CD4-positive, alpha-beta T cell treated with Interleukin-17A for 1 hour (primary cell): Measurements from ENCODE around the gene ERICH4.
"Not testable (repeated sequence)": the region's sequence is repeated elsewhere in the genome, so short reads cannot be mapped to it uniquely, and the experiment has no call there.

ENCODE experiments used
- DNase-seq: peaks from one replicate; pipeline ENCODE4 v3.0.0-alpha.2; 2020

ERICH4 gene

GRCh38 chr19:41442473-41443355, at the start of gene ERICH4:
Gene ERICH4 (plus strand): TSS chr19:41443156. CDS start chr19:41443170, 14 bp downstream.
- no peak for DNase-seq

GRCh38 chr19:41395355-41395754, 47.6 kb upstream of the ERICH4 start:
- no peak for DNase-seq

- peak; percentile 100 for DNase-seq
Observed at GRCh38 chr19:41397086-41398049, 45.6 kb upstream of the ERICH4 start, which contains the start of the genes BCKDHA and EXOSC5. Gene BCKDHA (plus strand): TSS chr19:41397818. CDS start chr19:41397828, 10 bp downstream. Gene EXOSC5 (minus strand): TSS chr19:41397359. CDS start chr19:41397328, 31 bp downstream.

GRCh38 chr19:41398050-41398418, 44.9 kb upstream of the ERICH4 start:
- no peak for DNase-seq

GRCh38 chr19:41398598-41398997, 44.4 kb upstream of the ERICH4 start:
- no peak for DNase-seq

GRCh38 chr19:41399091-41399490, 43.9 kb upstream of the ERICH4 start:
- DNase-seq: no peak

- no peak for DNase-seq
Observed at GRCh38 chr19:41399525-41399924, 43.4 kb upstream of the ERICH4 start.

GRCh38 chr19:41401483-41401882, 41.5 kb upstream of the ERICH4 start:
- no peak for DNase-seq

- DNase-seq: no peak
Observed at GRCh38 chr19:41402010-41402409, 40.9 kb upstream of the ERICH4 start.

GRCh38 chr19:41403181-41403970, 39.6 kb upstream of the ERICH4 start:
- DNase-seq: no peak

GRCh38 chr19:41405776-41406175, 37.2 kb upstream of the ERICH4 start:
- no peak for DNase-seq

- DNase-seq: no peak
Observed at GRCh38 chr19:41407271-41407670, 35.7 kb upstream of the ERICH4 start.

GRCh38 chr19:41408256-41408655, 34.7 kb upstream of the ERICH4 start:
- no peak for DNase-seq

GRCh38 chr19:41408846-41409245, 34.1 kb upstream of the ERICH4 start:
- DNase-seq: not testable (repeated sequence)

GRCh38 chr19:41409288-41409687, 33.7 kb upstream of the ERICH4 start:
- DNase-seq: no peak

- no peak for DNase-seq
Observed at GRCh38 chr19:41410336-41411054, 32.5 kb upstream of the ERICH4 start.

- DNase-seq: no peak
Observed at GRCh38 chr19:41411100-41411967, 31.6 kb upstream of the ERICH4 start.

GRCh38 chr19:41411968-41412265, 31.0 kb upstream of the ERICH4 start:
- no peak for DNase-seq

GRCh38 chr19:41412953-41413352, 30.0 kb upstream of the ERICH4 start:
- no peak for DNase-seq

- DNase-seq: no peak
Observed at GRCh38 chr19:41413947-41414346, 29.0 kb upstream of the ERICH4 start.

- no peak for DNase-seq
Observed at GRCh38 chr19:41414461-41414860, 28.5 kb upstream of the ERICH4 start.
